IPS-20b (cell line): Measurements from ENCODE around the gene MBD2.
"Not testable (repeated sequence)": the region's sequence is repeated elsewhere in the genome, so short reads cannot be mapped to it uniquely, and the experiment has no call there.

Source experiments
- H3K27ac ChIP-seq: one replicate; pipeline ENCODE4 v1.5.1; 2013; ENCODE audit warnings: low read length
- H3K27me3 ChIP-seq: 2 replicates; pipeline ENCODE4 v1.6.1; 2013; ENCODE audit warnings: mild to moderate bottlenecking, low read length, inconsistent platforms; ENCODE audit not compliant: insufficient read depth
- H3K36me3 ChIP-seq: 2 replicates; pipeline ENCODE4 v1.6.1; 2013; ENCODE audit warnings: low read depth, mild to moderate bottlenecking, inconsistent platforms, low read length, moderate library complexity; ENCODE audit not compliant: insufficient read depth
- H3K4me1 ChIP-seq: 2 replicates; pipeline ENCODE4 v1.6.1; 2013; ENCODE audit warnings: mild to moderate bottlenecking, control low read depth, inconsistent platforms, low read length, moderate library complexity; ENCODE audit not compliant: insufficient read depth
- H3K4me3 ChIP-seq: 2 replicates; pipeline ENCODE4 v1.5.1; 2013; ENCODE audit warnings: mild to moderate bottlenecking, low read length, inconsistent platforms
- H3K9ac ChIP-seq: 2 replicates; pipeline ENCODE4 v1.6.1; 2013; ENCODE audit warnings: low read depth, mild to moderate bottlenecking, inconsistent platforms, low read length, moderate library complexity
- H3K9me3 ChIP-seq: 2 replicates; pipeline ENCODE4 v1.6.1; 2013; ENCODE audit warnings: mild to moderate bottlenecking, low read depth, low read length, inconsistent platforms; ENCODE audit not compliant: insufficient read depth

The MBD2 gene

DNA sequence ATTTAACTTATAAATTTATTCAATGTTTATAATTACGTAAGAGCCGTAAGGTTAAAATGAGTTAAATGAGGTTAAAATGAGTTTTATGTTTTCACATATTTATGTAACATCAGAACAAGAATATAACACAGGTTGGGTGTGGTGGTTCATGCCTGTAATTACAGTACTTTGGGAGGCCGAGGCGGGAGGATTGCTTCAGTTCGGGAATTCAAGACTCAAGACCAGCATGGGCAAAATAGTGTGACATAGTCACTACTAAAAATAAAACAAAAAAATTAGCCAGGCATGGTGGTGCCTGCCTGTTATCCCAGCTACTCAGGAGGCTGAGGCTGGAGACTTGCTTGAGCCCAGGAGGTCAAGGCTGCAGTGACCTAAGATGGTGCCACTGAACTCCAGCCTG lies 9.3 kb upstream of the MBD2 start:
- H3K27me3 ChIP-seq, result no peaks in the 10 kb centered on the region
- H3K36me3 ChIP-seq, result no peaks in the 10 kb centered on the region

DNA sequence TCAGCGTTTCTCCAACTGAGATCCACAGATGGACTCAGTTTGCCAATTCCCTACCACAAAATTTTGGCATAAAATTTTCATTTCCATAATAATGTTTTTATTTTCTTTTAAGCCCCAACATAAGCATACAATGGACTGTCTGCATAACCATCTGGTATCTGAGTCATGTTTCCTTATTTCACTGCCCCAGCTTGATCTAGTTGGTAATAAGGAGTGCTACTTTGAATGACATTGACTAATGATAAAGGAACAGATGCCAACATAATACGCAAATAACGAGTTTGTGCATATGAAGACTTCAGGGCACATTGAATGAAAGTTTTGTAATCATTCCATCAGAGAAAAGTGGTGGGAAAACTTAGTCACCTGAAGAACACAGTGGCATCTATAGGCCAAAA lies 8.8 kb upstream of the MBD2 start:
- H3K36me3 ChIP-seq, result no peaks in the 10 kb centered on the region
- H3K27me3 ChIP-seq, result no peaks in the 10 kb centered on the region
- no peaks in the 10 kb centered on the region for H3K4me1 ChIP-seq
- no peaks in the 10 kb centered on the region for H3K9me3 ChIP-seq
- no peak overlapping the region for H3K9ac ChIP-seq
- H3K4me3 ChIP-seq, result no peak overlapping the region
- H3K27ac ChIP-seq, result no peak overlapping the region

More for the DNA sequence above, 9.3 kb upstream of the MBD2 start:
- H3K9me3 ChIP-seq, result no peaks in the 10 kb centered on the region
- no peaks in the 10 kb centered on the region for H3K4me1 ChIP-seq
- H3K4me3 ChIP-seq, result no peak overlapping the region
- H3K27ac ChIP-seq, result no peak overlapping the region
- H3K9ac ChIP-seq, result no peak overlapping the region

DNA sequence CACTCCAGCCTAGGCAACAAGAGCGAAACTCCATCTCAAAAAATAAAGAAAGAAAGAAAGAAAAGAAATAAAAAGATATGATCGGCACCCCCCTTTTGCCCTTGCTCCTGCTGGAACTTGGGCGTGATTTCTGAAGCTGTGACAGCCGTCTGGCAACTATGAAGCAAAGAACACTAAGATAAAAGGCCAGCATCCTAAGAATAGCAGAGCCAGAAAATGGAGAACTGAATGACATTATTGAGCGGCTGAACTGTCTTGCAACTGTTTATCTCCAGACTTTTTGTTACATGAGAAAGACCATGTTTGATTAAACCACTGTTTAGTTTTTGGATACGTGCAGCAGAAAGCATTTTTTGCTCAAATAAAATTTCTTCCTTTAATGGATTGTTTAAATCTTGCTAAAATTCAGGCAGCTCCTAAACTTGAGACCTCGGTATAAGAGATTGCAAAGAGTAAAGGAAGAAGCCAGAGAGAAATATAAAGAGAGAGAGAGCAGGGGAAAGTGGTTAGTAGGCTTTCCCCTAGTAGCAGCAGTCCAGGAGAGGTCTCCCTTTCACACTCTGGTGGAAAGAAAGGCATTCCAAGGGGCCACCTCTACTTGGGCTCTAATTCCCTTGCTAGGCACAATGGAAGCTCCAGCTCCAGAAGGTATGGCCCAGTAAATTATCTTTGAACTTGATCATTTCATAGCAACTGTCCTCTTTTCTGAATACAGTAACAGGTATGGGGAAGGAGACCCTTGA lies 8.2 kb upstream of the MBD2 start:
- Histone ChIP-seq H3K27ac (no peak overlapping the region), H3K27me3 (no peaks in the 10 kb centered on the region), H3K9ac (no peak overlapping the region), H3K9me3 (no peaks in the 10 kb centered on the region), H3K36me3 (no peaks in the 10 kb centered on the region), H3K4me1 (no peaks in the 10 kb centered on the region), H3K4me3 (no peak overlapping the region)

DNA sequence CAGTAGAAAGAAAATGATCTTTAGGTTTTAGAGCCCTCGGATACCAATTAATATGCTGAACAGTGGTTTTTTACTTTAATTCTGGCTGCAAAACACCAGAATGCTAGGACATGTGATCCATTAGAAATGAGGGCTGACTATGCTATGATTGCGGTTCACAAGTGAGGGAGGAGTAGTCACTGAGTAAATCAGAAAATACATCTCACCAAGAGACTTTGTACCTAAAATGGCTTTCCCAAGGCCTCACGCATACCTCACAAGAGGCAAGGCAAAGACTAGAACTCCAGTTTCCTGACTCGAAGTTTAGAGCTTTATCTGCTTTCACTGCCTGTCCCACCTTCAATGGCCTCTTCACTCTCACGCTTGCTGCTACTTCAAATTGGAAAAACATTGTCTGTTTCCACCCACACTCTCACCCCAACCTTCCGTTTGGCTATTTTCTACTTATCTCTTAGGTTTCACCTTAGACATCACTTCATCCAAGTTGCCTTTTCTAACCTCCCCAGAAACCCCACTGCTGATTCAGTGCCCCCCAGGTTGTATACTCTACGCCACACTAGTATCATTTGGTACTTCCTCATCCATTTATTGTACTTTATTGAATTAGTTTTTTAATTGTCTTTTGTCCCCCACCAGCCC lies 5.1 kb upstream of the MBD2 start:
- Histone ChIP-seq H3K9ac (no peak overlapping the region), H3K36me3 (no peaks in the 10 kb centered on the region), H3K27me3 (no peaks in the 10 kb centered on the region), H3K9me3 (no peaks in the 10 kb centered on the region), H3K27ac (no peak overlapping the region), H3K4me1 (no peaks in the 10 kb centered on the region), H3K4me3 (no peak overlapping the region)

DNA sequence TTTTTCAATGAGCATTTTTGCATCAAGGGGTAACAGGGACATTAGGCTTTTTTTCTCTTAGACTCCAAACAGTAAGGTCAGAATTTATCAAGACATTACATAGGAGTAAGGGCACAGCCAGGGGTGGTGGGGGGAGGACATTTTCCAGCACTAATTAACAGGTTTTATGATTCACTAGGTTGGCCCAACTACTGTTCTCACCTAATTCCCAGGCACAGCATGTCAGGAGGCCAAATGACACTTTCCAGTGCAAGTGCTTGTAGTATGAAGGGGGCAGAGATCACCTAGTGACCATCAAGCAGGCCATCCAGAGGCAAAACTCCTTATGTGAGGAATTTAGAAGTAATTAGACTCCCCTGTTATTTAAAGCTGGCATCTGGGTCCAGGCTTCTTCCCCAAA lies 3.9 kb upstream of the MBD2 start:
- Histone ChIP-seq H3K27me3 (no peaks in the 10 kb centered on the region), H3K9ac (no peak overlapping the region), H3K27ac (no peak overlapping the region), H3K4me3 (no peak overlapping the region), H3K9me3 (no peaks in the 10 kb centered on the region), H3K36me3 (no peaks in the 10 kb centered on the region), H3K4me1 (peaks cover 1% of the 10 kb centered on the region; the same call in 1 of the 2 replicates)

DNA sequence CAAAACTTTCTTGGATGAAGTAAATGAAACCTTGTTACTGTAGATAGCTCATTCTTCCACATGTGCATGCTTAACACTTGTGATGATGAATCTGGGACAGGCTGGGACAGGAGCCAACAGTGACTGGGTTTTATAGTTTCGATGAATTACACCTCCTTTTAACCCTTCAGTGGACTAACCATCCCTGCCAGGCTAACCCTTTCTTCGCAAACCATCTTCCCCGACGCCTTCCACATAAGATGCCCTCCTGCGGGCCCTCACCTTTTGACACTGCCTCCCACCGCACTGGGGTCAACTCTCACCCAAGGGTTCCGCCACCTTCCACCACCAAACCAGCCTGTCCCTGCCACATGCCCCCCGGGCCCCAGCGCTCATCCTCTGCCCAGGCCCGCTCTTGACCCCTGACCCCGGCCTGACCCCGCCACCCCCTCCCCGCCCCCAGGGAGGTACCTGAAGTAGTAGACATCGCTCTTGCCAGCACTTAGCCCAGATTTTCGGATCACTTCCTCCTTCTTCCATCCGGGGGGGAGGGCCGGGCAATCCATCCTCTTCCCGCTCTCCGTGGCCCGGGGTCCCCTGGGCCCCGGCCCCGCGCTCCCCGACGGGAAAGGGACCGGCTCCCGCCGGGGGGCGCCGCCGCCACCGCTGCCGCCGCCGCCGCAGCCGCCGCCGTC lies 764 bp downstream of the MBD2 start:
- Histone ChIP-seq H3K4me3 (peak overlapping the region; percentile 86), H3K4me1 (peaks cover 15% of the 10 kb centered on the region), H3K9me3 (no peaks in the 10 kb centered on the region), H3K27me3 (no peaks in the 10 kb centered on the region), H3K27ac (no peak overlapping the region), H3K9ac (peak overlapping the region; percentile 62; the same call in 1 of the 2 replicates), H3K36me3 (0 out of 2 replicates have a peak, but pooled peaks cover 5% of the 10 kb centered on the region)

DNA sequence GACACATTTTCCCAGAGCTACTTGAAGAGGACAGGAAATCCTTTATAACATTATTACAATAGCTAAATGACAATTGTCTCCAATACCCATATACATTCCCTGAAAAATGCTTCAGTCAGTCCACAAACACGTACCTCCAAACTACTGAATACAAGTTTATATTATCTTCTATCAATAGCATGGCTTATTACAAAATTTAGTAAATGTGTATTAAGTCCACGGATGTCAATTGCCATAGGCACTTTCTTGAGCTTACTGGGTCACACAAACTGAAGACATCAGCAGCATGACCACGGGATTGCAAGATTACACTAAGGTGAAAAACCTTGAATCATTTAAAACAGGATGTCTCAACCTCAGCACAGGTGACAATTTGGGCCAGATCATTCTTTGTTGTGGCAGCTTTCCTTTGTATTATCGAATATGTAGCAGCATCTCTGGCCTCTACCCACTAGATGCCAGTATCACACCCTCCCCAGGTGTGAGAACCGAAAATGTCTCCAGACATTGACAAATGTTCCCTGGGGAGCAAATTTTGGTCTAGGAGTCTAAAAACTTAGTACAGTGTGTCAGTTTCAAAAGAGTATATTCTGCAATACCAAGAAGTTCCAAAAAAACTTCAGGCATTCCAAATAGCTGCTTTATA lies 1.4 kb downstream of the MBD2 start:
- no peak overlapping the region for H3K27ac ChIP-seq
- H3K9me3 ChIP-seq, result no peaks in the 10 kb centered on the region
- H3K27me3 ChIP-seq, result no peaks in the 10 kb centered on the region
- peaks cover 15% of the 10 kb centered on the region for H3K4me1 ChIP-seq
- peak overlapping the region; percentile 62; the same call in 1 of the 2 replicates for H3K9ac ChIP-seq
- H3K36me3 ChIP-seq, result 0 out of 2 replicates have a peak, but pooled peaks cover 5% of the 10 kb centered on the region
- peak overlapping the region; percentile 86 for H3K4me3 ChIP-seq

DNA sequence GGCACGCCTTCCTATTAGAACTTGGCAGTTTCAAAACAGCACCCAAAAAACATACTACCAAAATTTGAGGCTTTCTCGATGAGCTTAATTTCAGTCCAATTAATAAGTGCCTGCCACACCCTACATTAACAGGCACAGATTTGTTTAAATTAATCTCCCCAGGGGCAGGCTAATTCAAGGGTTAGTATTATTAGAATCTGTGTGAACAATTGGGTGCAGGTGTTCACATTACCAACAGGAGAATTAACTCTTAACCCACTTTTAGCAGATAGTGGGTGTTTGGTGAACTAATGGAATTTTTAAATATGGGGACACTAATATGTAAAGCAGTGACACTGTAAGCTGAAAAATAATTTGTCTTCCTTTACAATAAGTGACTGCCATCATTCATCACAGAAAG lies 4.1 kb downstream of the MBD2 start:
- no peaks in the 10 kb centered on the region for H3K27me3 ChIP-seq
- no peaks in the 10 kb centered on the region for H3K9me3 ChIP-seq
- no peak overlapping the region for H3K4me3 ChIP-seq
- H3K9ac ChIP-seq, result no peak overlapping the region
- no peak overlapping the region for H3K27ac ChIP-seq
- H3K36me3 ChIP-seq, result 0 out of 2 replicates have a peak, but pooled peaks cover 5% of the 10 kb centered on the region
- H3K4me1 ChIP-seq, result peaks cover 15% of the 10 kb centered on the region

DNA sequence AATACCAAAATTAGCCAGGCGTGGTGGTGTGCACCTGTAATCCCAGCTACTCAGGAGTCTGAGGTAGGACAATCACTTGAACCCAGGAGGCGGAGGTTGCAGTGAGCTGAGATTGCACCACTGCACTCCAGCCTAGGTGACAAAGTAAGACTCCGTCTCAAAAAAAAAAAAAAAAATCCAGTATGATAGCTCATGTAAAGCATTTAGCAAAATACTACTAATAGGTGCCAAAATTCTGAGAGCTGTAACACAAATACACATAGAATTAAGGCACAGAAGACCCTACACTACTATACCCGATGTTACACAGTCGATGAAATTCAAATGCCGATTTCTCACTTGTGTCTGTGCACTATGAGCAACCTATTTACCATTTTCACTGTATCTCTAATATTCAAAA lies 5.7 kb downstream of the MBD2 start:
- H3K4me3 ChIP-seq, H3K27ac ChIP-seq, H3K27me3 ChIP-seq, H3K9me3 ChIP-seq, H3K36me3 ChIP-seq, H3K9ac ChIP-seq: not testable (repeated sequence)
- peaks cover 15% of the 10 kb centered on the region for H3K4me1 ChIP-seq

DNA sequence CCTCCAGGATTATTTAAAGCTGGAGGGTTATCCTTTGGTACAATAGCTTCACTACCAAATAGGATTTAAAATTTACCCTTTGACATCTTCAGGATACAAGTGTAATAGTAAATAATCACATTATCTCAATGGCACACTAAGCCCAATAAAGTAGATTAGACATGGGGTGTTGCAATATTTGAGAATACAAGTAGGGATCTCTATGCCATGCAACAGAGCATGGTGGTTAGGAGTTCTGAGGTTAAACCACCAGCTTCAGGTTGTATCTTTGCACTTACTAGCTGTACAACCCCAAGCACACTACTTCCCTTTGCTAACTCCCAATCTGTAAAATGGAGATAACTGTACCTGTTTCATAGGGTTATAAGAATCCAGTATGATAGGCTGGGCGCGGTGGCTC lies 6.2 kb downstream of the MBD2 start:
- no peak overlapping the region for H3K27ac ChIP-seq
- H3K4me1 ChIP-seq, result peaks cover 13% of the 10 kb centered on the region

DNA sequence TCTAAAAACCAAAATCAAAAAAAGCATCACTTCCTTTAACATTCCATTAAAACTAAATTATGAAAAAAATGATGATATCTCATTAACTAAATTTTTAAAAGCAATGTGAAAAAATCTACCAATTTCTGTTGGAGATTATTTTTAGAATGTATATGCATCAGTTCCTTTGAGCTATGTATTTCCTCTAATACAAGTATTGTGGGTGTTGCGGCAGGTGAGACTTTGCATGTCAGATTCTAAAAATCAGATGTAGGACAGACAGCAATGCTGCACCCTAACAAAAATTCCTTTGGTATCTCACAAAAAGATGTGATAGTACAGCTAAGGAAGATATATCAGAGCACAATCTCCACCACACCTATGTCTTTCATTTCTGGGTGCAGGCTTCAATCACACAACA lies 6.8 kb downstream of the MBD2 start:
- Histone ChIP-seq H3K4me3 (no peak overlapping the region), H3K4me1 (peaks cover 10% of the 10 kb centered on the region)

More for the DNA sequence above, 6.2 kb downstream of the MBD2 start:
- Histone ChIP-seq H3K27me3 (no peaks in the 10 kb centered on the region), H3K9me3 (no peaks in the 10 kb centered on the region), H3K9ac (no peak overlapping the region), H3K4me3 (no peak overlapping the region), H3K36me3 (0 out of 2 replicates have a peak, but pooled peaks cover 5% of the 10 kb centered on the region)

More for the DNA sequence above, 6.8 kb downstream of the MBD2 start:
- no peak overlapping the region for H3K9ac ChIP-seq
- H3K9me3 ChIP-seq, result no peaks in the 10 kb centered on the region
- no peaks in the 10 kb centered on the region for H3K27me3 ChIP-seq
- H3K36me3 ChIP-seq, result 0 out of 2 replicates have a peak, but pooled peaks cover 5% of the 10 kb centered on the region
- H3K27ac ChIP-seq, result no peak overlapping the region
